ENCODE data around the gene TRAIP. TPM values are rescaled to one million over a fixed set of nuclear protein-coding genes. Genes with fewer than 3 reads are reported as not detected.

TRAIP gene
- total RNA-seq, 4 donors from 2014 or later = 1.5 to 17.4 (median 4.0) TPM

- no peaks in the 10 kb centered on the region for H3K36me3 ChIP-seq
- intact Hi-C loops (cut with DNase I; ENCODE audit: low total_unique reads) = no loop called here
- H3K4me1 ChIP-seq = no peaks in the 10 kb centered on the region
- no peaks in the 10 kb centered on the region for H3K27me3 ChIP-seq
- no peak for DNase-seq
- TF ChIP-seq POLR2A (IDR thresholded peaks at IDR 0.05) (no peak), CTCF (IDR thresholded peaks at IDR 0.05) (no peak)
- no peaks in the 10 kb centered on the region for H3K9me3 ChIP-seq
- no peak overlapping the region for H3K4me3 ChIP-seq
- no peak overlapping the region for H3K27ac ChIP-seq
Measured at GRCh38 chr3:49880581-49881315, 24.4 kb upstream of the TRAIP start.

GRCh38 chr3:49879721-49880120 is 23.4 kb upstream of the TRAIP start:
- H3K4me3 ChIP-seq = no peak overlapping the region
- no peak overlapping the region for H3K27ac ChIP-seq
- no peaks in the 10 kb centered on the region for H3K9me3 ChIP-seq
- no peaks in the 10 kb centered on the region for H3K36me3 ChIP-seq
- intact Hi-C loops (cut with DNase I; ENCODE audit: low total_unique reads) = no loop called here
- no peaks in the 10 kb centered on the region for H3K4me1 ChIP-seq
- no peak for TF ChIP-seq POLR2A (IDR thresholded peaks at IDR 0.05)
- no peak for TF ChIP-seq CTCF (IDR thresholded peaks at IDR 0.05)
- DNase-seq = no peak
- no peaks in the 10 kb centered on the region for H3K27me3 ChIP-seq

- intact Hi-C loops (cut with DNase I; ENCODE audit: low total_unique reads) = no loop called here
- TF ChIP-seq CTCF (IDR thresholded peaks at IDR 0.05) (no peak), POLR2A (IDR thresholded peaks at IDR 0.05) (no peak)
Measured at GRCh38 chr3:49878686-49879085, 22.3 kb upstream of the TRAIP start.

GRCh38 chr3:49877716-49878115 is 21.4 kb upstream of the TRAIP start:
- DNase-seq = no peak
- intact Hi-C loops (cut with DNase I; ENCODE audit: low total_unique reads) = no loop called here
- TF ChIP-seq POLR2A (IDR thresholded peaks at IDR 0.05) (no peak), CTCF (IDR thresholded peaks at IDR 0.05) (no peak)
- Histone ChIP-seq H3K9me3 (no peaks in the 10 kb centered on the region), H3K27me3 (no peaks in the 10 kb centered on the region), H3K4me3 (no peak overlapping the region), H3K4me1 (no peaks in the 10 kb centered on the region), H3K36me3 (no peaks in the 10 kb centered on the region), H3K27ac (no peak overlapping the region)

More at GRCh38 chr3:49878686-49879085, 22.3 kb upstream of the TRAIP start:
- Histone ChIP-seq H3K27ac (no peak overlapping the region), H3K36me3 (no peaks in the 10 kb centered on the region), H3K27me3 (no peaks in the 10 kb centered on the region), H3K9me3 (no peaks in the 10 kb centered on the region), H3K4me3 (no peak overlapping the region), H3K4me1 (no peaks in the 10 kb centered on the region)
- DNase-seq = no peak

- H3K27ac ChIP-seq = no peak overlapping the region
- no peak overlapping the region for H3K4me3 ChIP-seq
- no peaks in the 10 kb centered on the region for H3K27me3 ChIP-seq
- H3K4me1 ChIP-seq = no peaks in the 10 kb centered on the region
- DNase-seq = no peak
- TF ChIP-seq POLR2A (IDR thresholded peaks at IDR 0.05) = no peak
- TF ChIP-seq CTCF (IDR thresholded peaks at IDR 0.05) = no peak
- intact Hi-C loops (cut with DNase I; ENCODE audit: low total_unique reads) = no loop called here
- no peaks in the 10 kb centered on the region for H3K36me3 ChIP-seq
- no peaks in the 10 kb centered on the region for H3K9me3 ChIP-seq
Measured at GRCh38 chr3:49876567-49876966, 20.2 kb upstream of the TRAIP start.
